HEK293 (cell line): ENCODE measurements around the gene MASP1.
"Not testable (repeated sequence)": the region's sequence is repeated elsewhere in the genome, so short reads cannot be mapped to it uniquely, and the experiment has no call there.

Source experiments
- CTCF ChIA-PET: fragments of 350-600 bp; formaldehyde crosslinking; extraction: SDS; loops from one replicate; lab custom pipeline; 2021; ENCODE audit warnings: antibody characterized with exemption; lab: Yijun Ruan, JAX
- POLR2A ChIA-PET: fragments of 300-600 bp; formaldehyde crosslinking; extraction: SDS; loops from one replicate; lab custom pipeline; 2020; ENCODE audit warnings: antibody characterized with exemption, inconsistent platforms; lab: Yijun Ruan, JAX
- H3K27ac ChIP-seq: fragments of 200-500 bp; sonication (Bioruptor generic); 2 replicates; pipeline ENCODE4 v1.5.1; 2014; ENCODE audit warnings: low read depth, low read length, control low read depth, inconsistent platforms; ENCODE audit errors: extremely low read depth
- H3K36me3 ChIP-seq, 2 experiments: fragments of 200-500 bp in 1 of 2; sonication (Bioruptor generic) in 1 of 2; 1 replicate in 1 of 2; 2 replicates in 1 of 2; pipeline ENCODE4 v1.5.1; 2014 to 2017; ENCODE audit warnings: inconsistent platforms in 2 of 2, low read length in 2 of 2; ENCODE audit not compliant: control insufficient read depth in 2 of 2, insufficient read depth in 1 of 2
- H3K4me1 ChIP-seq: fragments of 200-500 bp; sonication (Bioruptor generic); 2 replicates; pipeline ENCODE4 v1.5.1; 2014; ENCODE audit warnings: mild to moderate bottlenecking, low read length, inconsistent platforms; ENCODE audit not compliant: control insufficient read depth, insufficient read depth
- H3K4me3 ChIP-seq: 2 replicates; pipeline ENCODE4 v1.5.1; 2011; ENCODE audit warnings: low read depth, mild to moderate bottlenecking, control low read depth, low read length, moderate library complexity
- H3K9me3 ChIP-seq: fragments of 200-500 bp; sonication (Bioruptor generic); 2 replicates; pipeline ENCODE4 v1.5.1; 2014; ENCODE audit warnings: low read depth, low read length, inconsistent platforms; ENCODE audit not compliant: control insufficient read depth, insufficient read depth
- IKZF3 ChIP-seq: fragments of 450-650 bp; IDR thresholded peaks from 2 replicates; pipeline ENCODE4 v1.5.0; 2018; ENCODE audit warnings: missing biosample characterization, mild to moderate bottlenecking, missing genetic modification characterization, moderate library complexity
- KLF8 ChIP-seq: fragments of 450-650 bp; formaldehyde crosslinking; IDR thresholded peaks from 2 replicates; pipeline ENCODE4 v1.5.1; 2016; ENCODE audit warnings: missing biosample characterization, missing genetic modification characterization
- MEIS1 ChIP-seq: sonication (generic); formaldehyde crosslinking; IDR thresholded peaks from 2 replicates; pipeline ENCODE4 v1.8.1; 2022; ENCODE audit warnings: missing genetic modification reagents, mild to moderate bottlenecking, borderline replicate concordance
- SP2 ChIP-seq: fragments of 450-650 bp; formaldehyde crosslinking; IDR thresholded peaks from 2 replicates; pipeline ENCODE4 v1.5.1; 2016; ENCODE audit warnings: missing biosample characterization, missing genetic modification characterization
- ZBTB20 ChIP-seq: fragments of 450-650 bp; formaldehyde crosslinking; IDR thresholded peaks from 2 replicates; pipeline ENCODE4 v1.5.1; 2016; ENCODE audit warnings: missing biosample characterization, missing genetic modification characterization
- ZNF174 ChIP-seq: fragments of 450-650 bp; formaldehyde crosslinking; IDR thresholded peaks from 2 replicates; pipeline ENCODE4 v1.5.0; 2017; ENCODE audit warnings: missing biosample characterization, mild to moderate bottlenecking, missing genetic modification characterization
- ZNF175 ChIP-seq: fragments of 450-650 bp; formaldehyde crosslinking; IDR thresholded peaks from 2 replicates; pipeline ENCODE4 v1.5.1; 2016; ENCODE audit warnings: missing biosample characterization, missing genetic modification characterization
- ZNF366 ChIP-seq: fragments of 450-650 bp; formaldehyde crosslinking; conservative IDR thresholded peaks from 2 replicates; pipeline ENCODE4 v1.5.1; 2016; ENCODE audit warnings: missing biosample characterization, missing genetic modification characterization
- ZNF37A ChIP-seq: fragments of 450-650 bp; IDR thresholded peaks from 2 replicates; pipeline ENCODE4 v1.5.1; 2018; ENCODE audit warnings: missing biosample characterization, missing genetic modification characterization
- ZNF394 ChIP-seq: fragments of 450-650 bp; formaldehyde crosslinking; IDR thresholded peaks from 2 replicates; pipeline ENCODE4 v1.5.1; 2016; ENCODE audit warnings: missing biosample characterization, missing genetic modification characterization, mild to moderate bottlenecking, moderate library complexity, borderline replicate concordance
- ZNF530 ChIP-seq: fragments of 450-650 bp; formaldehyde crosslinking; IDR thresholded peaks from 2 replicates; pipeline ENCODE4 v1.5.1; 2016; ENCODE audit warnings: low read depth, missing biosample characterization, missing genetic modification characterization
- ZNF624 ChIP-seq: fragments of 450-650 bp; formaldehyde crosslinking; IDR thresholded peaks from 2 replicates; pipeline ENCODE4 v1.5.1; 2017; ENCODE audit warnings: missing biosample characterization, missing genetic modification characterization
- ZNF747 ChIP-seq: fragments of 450-650 bp; formaldehyde crosslinking; IDR thresholded peaks from 2 replicates; pipeline ENCODE4 v1.5.1; 2016; ENCODE audit warnings: missing biosample characterization, missing genetic modification characterization
- TF ChIP-seq, protein P1 (sequence below): fragments of 450-650 bp; formaldehyde crosslinking; IDR thresholded peaks from 2 replicates; pipeline ENCODE4 v1.5.1; 2016; ENCODE audit warnings: missing biosample characterization, missing genetic modification characterization, low read depth
- TF ChIP-seq, protein P2 (sequence below): fragments of 450-650 bp; formaldehyde crosslinking; IDR thresholded peaks from 2 replicates; pipeline ENCODE4 v1.5.1; 2016; ENCODE audit warnings: missing biosample characterization, missing genetic modification characterization
- TF ChIP-seq, protein P3 (sequence below): sonication (generic); formaldehyde crosslinking; IDR thresholded peaks from 2 replicates; pipeline ENCODE4 v1.8.1; 2022; ENCODE audit warnings: mild to moderate bottlenecking, moderate library complexity, missing genetic modification reagents
- TF ChIP-seq, protein P4 (sequence below): fragments of 450-650 bp; formaldehyde crosslinking; IDR thresholded peaks from 2 replicates; pipeline ENCODE4 v1.5.1; 2017; ENCODE audit warnings: missing biosample characterization, missing genetic modification characterization
- TF ChIP-seq, protein P5 (sequence below): fragments of 450-650 bp; formaldehyde crosslinking; optimal IDR thresholded peaks from 2 replicates; pipeline ENCODE3; 2016; ENCODE audit warnings: missing biosample characterization, mild to moderate bottlenecking, missing genetic modification characterization
- TF ChIP-seq, protein P6 (sequence below): fragments of 450-650 bp; formaldehyde crosslinking; IDR thresholded peaks from 2 replicates; pipeline ENCODE4 v1.5.1; 2016; ENCODE audit warnings: missing biosample characterization, missing genetic modification characterization

MASP1 gene

DNA sequence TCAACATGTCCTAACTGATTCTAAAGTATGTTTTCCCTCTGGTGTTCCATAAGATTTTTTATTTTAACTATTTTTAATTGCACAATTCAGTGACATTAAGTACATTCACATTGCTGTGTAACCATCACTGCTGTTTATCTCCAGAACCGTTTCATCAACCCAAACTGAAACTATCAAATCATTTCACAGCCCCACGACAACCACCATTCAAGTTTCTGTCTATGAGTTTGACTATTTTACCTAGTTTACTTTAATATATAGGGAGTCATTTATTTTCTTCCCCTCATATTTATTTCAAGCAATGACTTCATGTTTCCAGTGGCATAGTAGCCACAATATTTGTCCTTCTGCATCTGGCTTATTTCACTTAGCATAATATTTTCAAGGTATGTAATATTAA is 85.9 kb downstream of the MASP1 start:
- Histone ChIP-seq H3K27ac (no peak overlapping the region), H3K9me3 (no peaks in the 10 kb centered on the region), H3K4me1 (no peaks in the 10 kb centered on the region), H3K36me3 (no peaks in the 10 kb centered on the region), H3K4me3 (no peak overlapping the region)
- TF ChIP-seq KLF8 (tag by site-specific recombination) (no peak), ZNF37A (no peak), SP2 (tag by site-specific recombination) (no peak)
- TF ChIP-seq, protein P1, sequence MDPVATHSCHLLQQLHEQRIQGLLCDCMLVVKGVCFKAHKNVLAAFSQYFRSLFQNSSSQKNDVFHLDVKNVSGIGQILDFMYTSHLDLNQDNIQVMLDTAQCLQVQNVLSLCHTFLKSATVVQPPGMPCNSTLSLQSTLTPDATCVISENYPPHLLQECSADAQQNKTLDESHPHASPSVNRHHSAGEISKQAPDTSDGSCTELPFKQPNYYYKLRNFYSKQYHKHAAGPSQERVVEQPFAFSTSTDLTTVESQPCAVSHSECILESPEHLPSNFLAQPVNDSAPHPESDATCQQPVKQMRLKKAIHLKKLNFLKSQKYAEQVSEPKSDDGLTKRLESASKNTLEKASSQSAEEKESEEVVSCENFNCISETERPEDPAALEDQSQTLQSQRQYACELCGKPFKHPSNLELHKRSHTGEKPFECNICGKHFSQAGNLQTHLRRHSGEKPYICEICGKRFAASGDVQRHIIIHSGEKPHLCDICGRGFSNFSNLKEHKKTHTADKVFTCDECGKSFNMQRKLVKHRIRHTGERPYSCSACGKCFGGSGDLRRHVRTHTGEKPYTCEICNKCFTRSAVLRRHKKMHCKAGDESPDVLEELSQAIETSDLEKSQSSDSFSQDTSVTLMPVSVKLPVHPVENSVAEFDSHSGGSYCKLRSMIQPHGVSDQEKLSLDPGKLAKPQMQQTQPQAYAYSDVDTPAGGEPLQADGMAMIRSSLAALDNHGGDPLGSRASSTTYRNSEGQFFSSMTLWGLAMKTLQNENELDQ (tag by site-specific recombination): no peak
- TF ChIP-seq, protein P2, sequence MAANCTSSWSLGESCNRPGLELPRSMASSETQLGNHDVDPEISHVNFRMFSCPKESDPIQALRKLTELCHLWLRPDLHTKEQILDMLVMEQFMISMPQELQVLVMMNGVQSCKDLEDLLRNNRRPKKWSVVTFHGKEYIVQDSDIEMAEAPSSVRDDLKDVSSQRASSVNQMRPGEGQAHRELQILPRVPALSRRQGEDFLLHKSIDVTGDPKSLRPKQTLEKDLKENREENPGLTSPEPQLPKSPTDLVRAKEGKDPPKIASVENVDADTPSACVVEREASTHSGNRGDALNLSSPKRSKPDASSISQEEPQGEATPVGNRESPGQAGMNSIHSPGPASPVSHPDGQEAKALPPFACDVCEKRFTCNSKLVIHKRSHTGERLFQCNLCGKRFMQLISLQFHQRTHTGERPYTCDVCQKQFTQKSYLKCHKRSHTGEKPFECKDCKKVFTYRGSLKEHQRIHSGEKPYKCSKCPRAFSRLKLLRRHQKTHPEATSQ: no peak
- CTCF ChIA-PET: interaction anchor here (0.6 kb wide), 1 partner anchor 1610 kb away, joined by 4 read pairs; no protein-coding TSS in a partner anchor
- POLR2A ChIA-PET: no interaction called here

DNA sequence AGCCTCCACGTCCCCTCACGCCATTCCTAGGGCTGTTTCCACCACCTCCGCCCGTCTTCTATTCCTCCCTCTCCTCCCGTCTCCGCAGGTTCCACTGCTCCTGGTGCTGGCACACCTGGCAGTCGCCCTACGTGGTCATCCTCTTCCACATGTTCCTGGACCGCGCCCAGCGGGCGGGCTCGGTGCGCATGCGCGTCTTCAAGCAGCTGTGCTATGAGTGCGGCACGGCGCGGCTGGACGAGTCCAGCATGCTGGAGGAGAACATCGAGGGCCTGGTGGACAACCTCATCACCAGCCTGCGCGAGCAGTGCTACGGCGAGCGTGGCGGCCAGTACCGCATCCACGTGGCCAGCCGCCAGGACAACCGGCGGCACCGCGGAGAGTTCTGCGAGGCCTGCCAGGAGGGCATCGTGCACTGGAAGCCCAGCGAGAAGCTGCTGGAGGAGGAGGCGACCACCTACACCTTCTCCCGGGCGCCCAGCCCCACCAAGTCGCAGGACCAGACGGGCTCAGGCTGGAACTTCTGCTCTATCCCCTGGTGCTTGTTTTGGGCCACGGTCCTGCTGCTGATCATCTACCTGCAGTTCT is 92.0 kb downstream of the MASP1 start:
- POLR2A ChIA-PET, H3K4me1 ChIP-seq, H3K9me3 ChIP-seq, H3K36me3 ChIP-seq, H3K4me3 ChIP-seq, H3K27ac ChIP-seq, CTCF ChIA-PET: not testable (repeated sequence)

DNA sequence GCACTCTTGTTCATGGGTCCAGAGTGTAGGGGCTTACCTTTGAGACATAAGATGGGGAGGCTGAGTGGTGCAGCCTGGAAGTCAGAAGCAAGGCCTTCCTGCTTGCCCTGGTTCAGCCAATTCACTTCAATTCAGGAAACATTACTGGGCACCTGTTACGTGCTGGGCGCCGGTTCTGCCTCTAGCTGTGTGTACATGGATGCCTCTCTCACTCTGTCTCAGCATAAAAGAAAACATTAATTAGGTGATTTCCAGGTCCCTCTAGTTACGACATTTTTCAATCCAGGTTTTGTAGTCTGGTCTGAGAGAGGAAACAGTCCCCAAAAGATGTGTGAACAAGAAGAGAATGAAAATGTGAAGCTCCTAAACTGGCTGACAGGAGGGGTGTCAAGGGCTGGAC is 93.0 kb downstream of the MASP1 start:
- no peak overlapping the region for H3K27ac ChIP-seq
- POLR2A ChIA-PET: no interaction called here
- TF ChIP-seq, protein P3, sequence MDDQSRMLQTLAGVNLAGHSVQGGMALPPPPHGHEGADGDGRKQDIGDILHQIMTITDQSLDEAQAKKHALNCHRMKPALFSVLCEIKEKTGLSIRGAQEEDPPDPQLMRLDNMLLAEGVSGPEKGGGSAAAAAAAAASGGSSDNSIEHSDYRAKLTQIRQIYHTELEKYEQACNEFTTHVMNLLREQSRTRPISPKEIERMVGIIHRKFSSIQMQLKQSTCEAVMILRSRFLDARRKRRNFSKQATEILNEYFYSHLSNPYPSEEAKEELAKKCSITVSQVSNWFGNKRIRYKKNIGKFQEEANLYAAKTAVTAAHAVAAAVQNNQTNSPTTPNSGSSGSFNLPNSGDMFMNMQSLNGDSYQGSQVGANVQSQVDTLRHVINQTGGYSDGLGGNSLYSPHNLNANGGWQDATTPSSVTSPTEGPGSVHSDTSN: no peak
- TF ChIP-seq, protein P4, sequence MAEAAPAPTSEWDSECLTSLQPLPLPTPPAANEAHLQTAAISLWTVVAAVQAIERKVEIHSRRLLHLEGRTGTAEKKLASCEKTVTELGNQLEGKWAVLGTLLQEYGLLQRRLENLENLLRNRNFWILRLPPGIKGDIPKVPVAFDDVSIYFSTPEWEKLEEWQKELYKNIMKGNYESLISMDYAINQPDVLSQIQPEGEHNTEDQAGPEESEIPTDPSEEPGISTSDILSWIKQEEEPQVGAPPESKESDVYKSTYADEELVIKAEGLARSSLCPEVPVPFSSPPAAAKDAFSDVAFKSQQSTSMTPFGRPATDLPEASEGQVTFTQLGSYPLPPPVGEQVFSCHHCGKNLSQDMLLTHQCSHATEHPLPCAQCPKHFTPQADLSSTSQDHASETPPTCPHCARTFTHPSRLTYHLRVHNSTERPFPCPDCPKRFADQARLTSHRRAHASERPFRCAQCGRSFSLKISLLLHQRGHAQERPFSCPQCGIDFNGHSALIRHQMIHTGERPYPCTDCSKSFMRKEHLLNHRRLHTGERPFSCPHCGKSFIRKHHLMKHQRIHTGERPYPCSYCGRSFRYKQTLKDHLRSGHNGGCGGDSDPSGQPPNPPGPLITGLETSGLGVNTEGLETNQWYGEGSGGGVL: no peak
- TF ChIP-seq, protein P5, sequence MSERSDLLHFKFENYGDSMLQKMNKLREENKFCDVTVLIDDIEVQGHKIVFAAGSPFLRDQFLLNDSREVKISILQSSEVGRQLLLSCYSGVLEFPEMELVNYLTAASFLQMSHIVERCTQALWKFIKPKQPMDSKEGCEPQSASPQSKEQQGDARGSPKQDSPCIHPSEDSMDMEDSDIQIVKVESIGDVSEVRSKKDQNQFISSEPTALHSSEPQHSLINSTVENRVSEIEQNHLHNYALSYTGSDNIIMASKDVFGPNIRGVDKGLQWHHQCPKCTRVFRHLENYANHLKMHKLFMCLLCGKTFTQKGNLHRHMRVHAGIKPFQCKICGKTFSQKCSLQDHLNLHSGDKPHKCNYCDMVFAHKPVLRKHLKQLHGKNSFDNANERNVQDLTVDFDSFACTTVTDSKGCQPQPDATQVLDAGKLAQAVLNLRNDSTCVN: no peak
- TF ChIP-seq ZNF530 (tag by site-specific recombination): no peak
- no peak for TF ChIP-seq ZNF174 (tag by site-specific recombination)
- no peak for TF ChIP-seq ZBTB20
- no peak for TF ChIP-seq IKZF3 (tag by site-specific recombination)
- no peak for TF ChIP-seq ZNF366 (tag by site-specific recombination)
- no peak for TF ChIP-seq ZNF175 (tag by site-specific recombination)
- TF ChIP-seq KLF8 (tag by site-specific recombination): no peak
- TF ChIP-seq ZNF394 (tag by site-specific recombination): no peak
- TF ChIP-seq, protein P6, sequence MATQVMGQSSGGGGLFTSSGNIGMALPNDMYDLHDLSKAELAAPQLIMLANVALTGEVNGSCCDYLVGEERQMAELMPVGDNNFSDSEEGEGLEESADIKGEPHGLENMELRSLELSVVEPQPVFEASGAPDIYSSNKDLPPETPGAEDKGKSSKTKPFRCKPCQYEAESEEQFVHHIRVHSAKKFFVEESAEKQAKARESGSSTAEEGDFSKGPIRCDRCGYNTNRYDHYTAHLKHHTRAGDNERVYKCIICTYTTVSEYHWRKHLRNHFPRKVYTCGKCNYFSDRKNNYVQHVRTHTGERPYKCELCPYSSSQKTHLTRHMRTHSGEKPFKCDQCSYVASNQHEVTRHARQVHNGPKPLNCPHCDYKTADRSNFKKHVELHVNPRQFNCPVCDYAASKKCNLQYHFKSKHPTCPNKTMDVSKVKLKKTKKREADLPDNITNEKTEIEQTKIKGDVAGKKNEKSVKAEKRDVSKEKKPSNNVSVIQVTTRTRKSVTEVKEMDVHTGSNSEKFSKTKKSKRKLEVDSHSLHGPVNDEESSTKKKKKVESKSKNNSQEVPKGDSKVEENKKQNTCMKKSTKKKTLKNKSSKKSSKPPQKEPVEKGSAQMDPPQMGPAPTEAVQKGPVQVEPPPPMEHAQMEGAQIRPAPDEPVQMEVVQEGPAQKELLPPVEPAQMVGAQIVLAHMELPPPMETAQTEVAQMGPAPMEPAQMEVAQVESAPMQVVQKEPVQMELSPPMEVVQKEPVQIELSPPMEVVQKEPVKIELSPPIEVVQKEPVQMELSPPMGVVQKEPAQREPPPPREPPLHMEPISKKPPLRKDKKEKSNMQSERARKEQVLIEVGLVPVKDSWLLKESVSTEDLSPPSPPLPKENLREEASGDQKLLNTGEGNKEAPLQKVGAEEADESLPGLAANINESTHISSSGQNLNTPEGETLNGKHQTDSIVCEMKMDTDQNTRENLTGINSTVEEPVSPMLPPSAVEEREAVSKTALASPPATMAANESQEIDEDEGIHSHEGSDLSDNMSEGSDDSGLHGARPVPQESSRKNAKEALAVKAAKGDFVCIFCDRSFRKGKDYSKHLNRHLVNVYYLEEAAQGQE (tag by site-specific recombination): no peak
- no peak for TF ChIP-seq ZNF624 (tag by site-specific recombination)
- TF ChIP-seq MEIS1: no peak
- no peak for TF ChIP-seq ZNF747 (tag by site-specific recombination)

More for the DNA sequence above, 93.0 kb downstream of the MASP1 start:
- CTCF ChIA-PET: interaction anchor here (0.6 kb wide), 1 partner anchor 136 kb away, joined by 3 read pairs; no protein-coding TSS in a partner anchor
- H3K36me3 ChIP-seq: no peaks in the 10 kb centered on the region
- no peaks in the 10 kb centered on the region for H3K4me1 ChIP-seq
- no peak overlapping the region for H3K4me3 ChIP-seq
- H3K9me3 ChIP-seq: no peaks in the 10 kb centered on the region
